WTC11 (cell line): ENCODE measurements around the gene COG5. TPM values are rescaled to one million over a fixed set of nuclear protein-coding genes. Genes with fewer than 3 reads are reported as not detected.

Experiments used
- ATAC-seq: fragments of 200-7000 bp; cut with Tn5 transposase; 2 replicates; pipeline ENCODE4 v1.10.0; 2021; ENCODE audit warnings: mild to moderate bottlenecking, moderate library complexity
- CTCF ChIA-PET: fragments of 300-600 bp; sonication (Branson Sonifier 250); formaldehyde crosslinking; loops from one replicate; lab custom pipeline; 2021; ENCODE audit warnings: antibody characterized with exemption; lab: Charles Lee
- POLR2A ChIA-PET: fragments of 350-600 bp; sonication (Branson Sonifier 250); formaldehyde crosslinking; loops from one replicate; lab custom pipeline; 2021; ENCODE audit warnings: antibody characterized with exemption; lab: Charles Lee
- DNase-seq: peaks from one replicate; pipeline ENCODE4 v3.0.0; 2021; ENCODE audit warnings: low spot score
- H3K27ac Mint-ChIP-seq: 2 replicates; pipeline ENCODE4 v1.8.0; 2021; ENCODE audit warnings: mixed read lengths
- H3K27me3 Mint-ChIP-seq: 2 replicates; pipeline ENCODE4 v1.8.0; 2021; ENCODE audit warnings: low read depth, mild to moderate bottlenecking, moderate library complexity, mixed read lengths
- H3K36me3 Mint-ChIP-seq: 2 replicates; pipeline ENCODE4 v1.8.0; 2021; ENCODE audit warnings: mixed read lengths
- H3K4me1 Mint-ChIP-seq: 2 replicates; pipeline ENCODE4 v1.8.0; 2022; ENCODE audit warnings: mixed read lengths
- H3K4me3 Mint-ChIP-seq: 2 replicates; pipeline ENCODE4 v1.8.0; 2021; ENCODE audit warnings: mild to moderate bottlenecking, moderate library complexity, mixed read lengths
- H3K9me3 Mint-ChIP-seq: 2 replicates; pipeline ENCODE4 v1.8.0; 2021; ENCODE audit warnings: mixed read lengths
- CREM ChIP-seq: sonication (generic); formaldehyde crosslinking; IDR thresholded peaks from 2 replicates; pipeline ENCODE4 v1.8.1; 2022; ENCODE audit warnings: mild to moderate bottlenecking, missing genetic modification reagents, moderate library complexity
- CTCF ChIP-seq: fragments of 200-600 bp; IDR thresholded peaks from 2 replicates; pipeline ENCODE4 v1.8.0; 2022; ENCODE audit warnings: antibody characterized with exemption
- E2F5 ChIP-seq: sonication (generic); formaldehyde crosslinking; IDR thresholded peaks from 2 replicates; pipeline ENCODE4 v1.8.1; 2022; ENCODE audit warnings: mild to moderate bottlenecking, moderate library complexity, missing genetic modification reagents
- HMGA2 ChIP-seq: fragments of 250-450 bp; sonication (Bioruptor Pico); IDR thresholded peaks from 2 replicates; pipeline ENCODE4 v1.4.0; 2021; ENCODE audit warnings: mild to moderate bottlenecking, moderate library complexity
- HMGXB4 ChIP-seq: sonication (generic); formaldehyde crosslinking; IDR thresholded peaks from 2 replicates; pipeline ENCODE4 v1.8.1; 2023; ENCODE audit warnings: mild to moderate bottlenecking, moderate library complexity, missing genetic modification reagents
- IRF2 ChIP-seq: sonication (generic); formaldehyde crosslinking; IDR thresholded peaks from 2 replicates; pipeline ENCODE4 v1.8.0; 2022; ENCODE audit warnings: low read depth, missing genetic modification reagents, borderline replicate concordance
- KAT7 ChIP-seq: sonication (generic); formaldehyde crosslinking; IDR thresholded peaks from 2 replicates; pipeline ENCODE4 v1.8.1; 2023; ENCODE audit warnings: missing genetic modification reagents, mild to moderate bottlenecking, borderline replicate concordance
- NFE2L1 ChIP-seq: sonication (generic); formaldehyde crosslinking; IDR thresholded peaks from 2 replicates; pipeline ENCODE4 v1.8.1; 2023; ENCODE audit warnings: missing genetic modification reagents
- NR1H2 ChIP-seq: sonication (generic); formaldehyde crosslinking; IDR thresholded peaks from 2 replicates; pipeline ENCODE4 v1.9.0; 2021; ENCODE audit warnings: mild to moderate bottlenecking, moderate library complexity, missing genetic modification reagents
- NR3C1 ChIP-seq: sonication (generic); formaldehyde crosslinking; conservative IDR thresholded peaks from 2 replicates; pipeline ENCODE4 v1.8.1; 2023; ENCODE audit warnings: low read depth, mild to moderate bottlenecking, missing genetic modification reagents
- OVOL2 ChIP-seq: fragments of 250-450 bp; sonication (Bioruptor Pico); IDR thresholded peaks from 2 replicates; pipeline ENCODE4 v1.9.0; 2021; ENCODE audit warnings: mild to moderate bottlenecking, borderline replicate concordance
- SMAD3 ChIP-seq: sonication (generic); formaldehyde crosslinking; IDR thresholded peaks from 2 replicates; pipeline ENCODE4 v1.8.0; 2022; ENCODE audit warnings: missing genetic modification reagents, mild to moderate bottlenecking, borderline replicate concordance
- STAT6 ChIP-seq: sonication (generic); formaldehyde crosslinking; conservative IDR thresholded peaks from 2 replicates; pipeline ENCODE4 v1.8.1; 2023; ENCODE audit warnings: mild to moderate bottlenecking, low read depth, missing genetic modification reagents, moderate library complexity
- TP53 ChIP-seq: sonication (generic); formaldehyde crosslinking; IDR thresholded peaks from 2 replicates; pipeline ENCODE4 v1.8.1; 2023; ENCODE audit warnings: mild to moderate bottlenecking, missing genetic modification reagents
- USF2 ChIP-seq: sonication (generic); formaldehyde crosslinking; IDR thresholded peaks from 2 replicates; pipeline ENCODE4 v1.8.1; 2023; ENCODE audit warnings: mild to moderate bottlenecking, missing genetic modification reagents, moderate library complexity
- ZMAT4 ChIP-seq: fragments of 250-450 bp; sonication (Bioruptor Pico); IDR thresholded peaks from 2 replicates; pipeline ENCODE4 v1.9.0; 2021; ENCODE audit warnings: mild to moderate bottlenecking
- ZNF532 ChIP-seq: fragments of 250-450 bp; sonication (Bioruptor Pico); IDR thresholded peaks from 2 replicates; pipeline ENCODE4 v1.9.0; 2021; ENCODE audit warnings: mild to moderate bottlenecking, borderline replicate concordance
- ZSCAN18 ChIP-seq: fragments of 250-450 bp; sonication (Bioruptor Pico); IDR thresholded peaks from 2 replicates; pipeline ENCODE4 v2.1.2; 2022; ENCODE audit warnings: mild to moderate bottlenecking, moderate library complexity
- total RNA-seq: library from RNA; stranded (reverse); gene quantifications from 3 replicates; pipeline ENCODE4 v1.2.3, GENCODE V29; 2021

Gene COG5
- total RNA-seq, 1 experiment from 2014 or later, result 23.8 TPM

- peaks cover 25% of the 10 kb centered on the region for H3K4me1 Mint-ChIP-seq
- no peaks in the 10 kb centered on the region for H3K9me3 Mint-ChIP-seq
- H3K27me3 Mint-ChIP-seq, result no peaks in the 10 kb centered on the region
- TF ChIP-seq HMGA2 (no peak), ZSCAN18 (CRISPR knock-in tag) (no peak), KAT7 (CRISPR knock-in tag) (no peak), ZNF532 (CRISPR knock-in tag) (no peak), CREM (CRISPR knock-in tag) (no peak), ZMAT4 (CRISPR knock-in tag) (no peak), NR1H2 (no peak)
- no peak overlapping the region for H3K27ac Mint-ChIP-seq
- H3K4me3 Mint-ChIP-seq, result no peak overlapping the region
- POLR2A ChIA-PET, result no interaction called here
- DNase-seq (no peak), ATAC-seq (no peak)
- CTCF ChIA-PET, result no interaction called here
- H3K36me3 Mint-ChIP-seq, result no peaks in the 10 kb centered on the region
Measured at GRCh38 chr7:107467972-107468371, 95.7 kb downstream of the COG5 start.

GRCh38 chr7:107464666-107465226 is 99.0 kb downstream of the COG5 start:
- no peak overlapping the region for H3K4me3 Mint-ChIP-seq
- POLR2A ChIA-PET, result interaction anchor here (0.9 kb wide), 1 partner anchor 279 kb away, joined by 3 read pairs; no protein-coding TSS in a partner anchor
- no peak overlapping the region for H3K27ac Mint-ChIP-seq
- peaks cover 20% of the 10 kb centered on the region for H3K4me1 Mint-ChIP-seq
- DNase-seq (no peak), ATAC-seq (no peak)
- CTCF ChIA-PET, result interaction anchor here (0.6 to 2.5 kb wide), 3 partner anchors 15 to 410 kb away, joined by 3 to 17 read pairs (median 9); no protein-coding TSS in a partner anchor
- H3K9me3 Mint-ChIP-seq, result no peaks in the 10 kb centered on the region
- H3K36me3 Mint-ChIP-seq, result no peaks in the 10 kb centered on the region
- H3K27me3 Mint-ChIP-seq, result no peaks in the 10 kb centered on the region
- TF ChIP-seq CTCF, result no peak
- TF ChIP-seq KAT7 (CRISPR knock-in tag), result no peak
- TF ChIP-seq E2F5 (CRISPR knock-in tag), result no peak
- TF ChIP-seq NFE2L1 (CRISPR knock-in tag), result no peak
- no peak for TF ChIP-seq NR3C1 (CRISPR knock-in tag)
- TF ChIP-seq USF2 (CRISPR knock-in tag), result no peak
- TF ChIP-seq STAT6 (CRISPR knock-in tag), result no peak
- TF ChIP-seq TP53 (CRISPR knock-in tag), result no peak
- TF ChIP-seq OVOL2 (CRISPR knock-in tag), result no peak
- no peak for TF ChIP-seq IRF2 (CRISPR knock-in tag)
- TF ChIP-seq HMGXB4 (CRISPR knock-in tag), result no peak
- no peak for TF ChIP-seq SMAD3 (CRISPR knock-in tag)
